ENCODE measurements around the gene ZFP62.
A peak's percentile ranks its signal among the peaks of the same experiment; 100 is the strongest.

The ZFP62 gene

DNA sequence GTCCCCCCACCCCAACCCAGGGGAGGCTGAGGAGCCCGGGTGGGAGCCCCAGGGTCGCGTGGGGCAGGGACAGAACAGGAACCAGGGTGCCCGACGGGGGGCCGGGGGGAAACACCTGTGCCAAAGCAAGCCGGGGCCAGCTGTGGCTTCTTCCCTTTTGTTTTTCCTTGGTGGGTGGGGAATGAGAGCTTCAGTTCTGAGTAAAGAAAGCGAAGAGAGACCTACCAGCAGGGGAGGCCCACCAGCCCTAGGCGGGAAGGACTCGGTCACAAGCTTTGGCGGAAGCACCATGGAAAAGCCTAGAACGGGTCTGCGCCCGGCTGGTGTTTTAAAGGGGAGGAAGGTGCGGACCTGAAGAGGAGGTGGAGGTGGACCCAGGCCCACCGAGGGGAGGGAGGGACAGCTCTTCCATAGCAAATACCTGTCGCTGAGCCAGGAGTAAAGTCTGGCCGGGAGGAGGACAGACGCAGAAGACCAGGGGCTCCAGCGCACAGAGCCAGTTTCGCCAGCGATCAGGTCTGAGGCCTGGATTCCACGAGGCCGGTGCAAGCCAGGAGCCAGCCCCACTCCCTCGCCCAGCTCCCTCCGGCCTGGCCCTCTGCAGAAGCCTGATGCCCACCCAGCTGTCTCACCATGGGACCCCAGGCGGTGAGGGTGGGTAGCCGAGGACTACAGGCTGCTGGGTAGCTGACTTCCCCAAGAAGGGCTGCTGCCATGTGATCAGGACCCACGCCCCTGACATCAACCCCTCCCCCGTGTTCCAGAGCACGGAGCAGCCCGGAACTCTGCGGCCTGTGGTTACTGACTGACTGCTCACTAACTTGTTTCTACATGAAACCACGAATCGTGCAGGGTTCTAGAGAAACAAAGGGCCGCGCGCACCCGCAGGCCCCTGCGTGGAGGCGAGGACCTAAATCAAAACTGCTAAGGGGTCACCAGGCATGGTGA, 57.6 kb downstream of the ZFP62 start:
- peak overlapping the region; percentile 57 for H3K4me3 ChIP-seq (ENCODE audit: low read length)
- TF ChIP-seq, protein P1, sequence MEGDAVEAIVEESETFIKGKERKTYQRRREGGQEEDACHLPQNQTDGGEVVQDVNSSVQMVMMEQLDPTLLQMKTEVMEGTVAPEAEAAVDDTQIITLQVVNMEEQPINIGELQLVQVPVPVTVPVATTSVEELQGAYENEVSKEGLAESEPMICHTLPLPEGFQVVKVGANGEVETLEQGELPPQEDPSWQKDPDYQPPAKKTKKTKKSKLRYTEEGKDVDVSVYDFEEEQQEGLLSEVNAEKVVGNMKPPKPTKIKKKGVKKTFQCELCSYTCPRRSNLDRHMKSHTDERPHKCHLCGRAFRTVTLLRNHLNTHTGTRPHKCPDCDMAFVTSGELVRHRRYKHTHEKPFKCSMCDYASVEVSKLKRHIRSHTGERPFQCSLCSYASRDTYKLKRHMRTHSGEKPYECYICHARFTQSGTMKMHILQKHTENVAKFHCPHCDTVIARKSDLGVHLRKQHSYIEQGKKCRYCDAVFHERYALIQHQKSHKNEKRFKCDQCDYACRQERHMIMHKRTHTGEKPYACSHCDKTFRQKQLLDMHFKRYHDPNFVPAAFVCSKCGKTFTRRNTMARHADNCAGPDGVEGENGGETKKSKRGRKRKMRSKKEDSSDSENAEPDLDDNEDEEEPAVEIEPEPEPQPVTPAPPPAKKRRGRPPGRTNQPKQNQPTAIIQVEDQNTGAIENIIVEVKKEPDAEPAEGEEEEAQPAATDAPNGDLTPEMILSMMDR (conservative IDR thresholded peaks at IDR 0.05; ENCODE audit: low read length) = peak; percentile 27
- peak; percentile 61 for DNase-seq (ENCODE audit: low read depth)

DNA sequence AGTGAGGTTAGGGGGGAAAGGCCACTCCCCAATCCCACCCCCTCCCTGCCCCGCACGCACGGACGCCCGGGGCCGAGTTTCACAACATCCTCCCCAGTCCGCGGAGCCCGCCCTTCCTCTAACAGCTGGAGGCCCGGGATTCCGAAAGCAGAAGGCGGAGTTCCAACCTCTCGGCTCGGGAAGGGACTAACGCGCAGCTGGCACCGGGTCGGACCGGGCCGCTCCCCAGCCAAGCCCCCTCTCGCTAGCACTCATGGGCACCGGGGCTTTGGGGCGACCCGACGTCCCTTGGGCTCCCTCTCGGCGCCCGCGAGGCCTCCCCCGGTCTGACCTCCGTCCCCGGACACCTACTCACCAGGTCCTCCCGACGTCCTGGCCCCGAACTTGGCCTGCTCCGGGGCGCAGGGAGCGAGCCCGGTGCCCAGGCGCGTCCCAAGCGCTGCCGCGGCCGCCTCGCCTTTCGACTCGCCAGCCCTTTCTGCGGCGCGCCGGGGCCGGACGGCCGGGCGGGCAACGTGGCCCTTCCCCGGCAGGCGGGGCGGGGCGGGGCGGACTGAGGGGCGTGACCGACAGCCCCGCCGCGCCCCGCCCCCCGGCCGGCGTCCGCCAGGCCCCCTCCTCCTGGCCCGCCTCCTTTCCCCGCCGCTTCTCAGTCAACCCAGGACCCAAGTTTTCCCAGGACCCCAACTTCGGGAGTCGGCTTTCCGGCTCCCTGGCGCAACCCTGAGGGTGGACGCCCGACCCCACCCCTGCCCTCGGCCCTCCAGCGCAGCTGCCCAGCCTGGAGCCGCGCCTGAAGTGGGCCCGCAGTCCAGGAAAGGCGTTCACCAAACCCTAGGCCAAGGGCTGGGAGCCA, 58.5 kb downstream of the ZFP62 start, which contains the start of gene MGAT1:
MGAT1 (minus strand) TSS at position 482 of the 856 bp plus-strand sequence. CDS start 9,835 bp downstream, outside the sequence.
- DNase-seq (ENCODE audit: low read depth) = peak; percentile 88
- TF ChIP-seq, protein P1 (conservative IDR thresholded peaks at IDR 0.05; ENCODE audit: low read length) = no peak
- H3K4me3 ChIP-seq (ENCODE audit: low read length) = peak within 1 kb of the TSS; percentile 87

DNA sequence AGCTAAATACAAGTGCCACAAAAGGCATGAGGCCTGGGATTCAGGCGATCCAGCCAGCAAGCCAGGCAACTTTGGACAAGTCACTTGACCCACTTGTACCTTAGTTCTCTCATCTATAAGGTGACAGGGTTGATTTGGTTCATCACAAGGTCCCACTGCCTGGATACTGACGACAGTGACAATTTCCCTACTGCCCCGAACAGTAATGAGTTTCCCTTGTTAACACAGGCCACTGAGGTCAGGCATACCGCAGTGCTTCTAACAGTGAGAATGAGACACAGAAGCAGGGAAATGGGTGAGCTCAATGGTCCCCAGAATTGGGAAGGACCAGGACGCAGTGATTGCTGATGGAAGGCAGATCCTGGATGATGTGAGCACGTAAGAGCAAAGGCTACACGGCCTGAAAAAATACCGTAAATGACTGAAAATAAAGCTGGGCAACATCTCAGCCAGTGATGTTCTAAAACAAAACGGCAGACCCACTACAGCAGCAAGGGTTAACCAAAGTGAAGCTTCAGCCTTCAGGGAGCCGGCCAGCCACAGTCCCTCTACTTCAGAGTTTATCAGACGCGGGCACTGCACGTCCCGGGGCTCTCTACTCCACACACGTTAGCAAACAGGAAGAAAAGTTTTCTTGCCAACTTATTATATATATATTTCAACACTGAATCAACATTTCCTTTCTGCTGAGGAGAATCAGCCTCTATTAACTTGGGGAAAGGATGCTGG, 59.3 kb downstream of the ZFP62 start:
- H3K4me3 ChIP-seq (ENCODE audit: low read length) = peak overlapping the region; percentile 87
- TF ChIP-seq, protein P1 (conservative IDR thresholded peaks at IDR 0.05; ENCODE audit: low read length) = no peak
- DNase-seq (ENCODE audit: low read depth) = no peak

DNA sequence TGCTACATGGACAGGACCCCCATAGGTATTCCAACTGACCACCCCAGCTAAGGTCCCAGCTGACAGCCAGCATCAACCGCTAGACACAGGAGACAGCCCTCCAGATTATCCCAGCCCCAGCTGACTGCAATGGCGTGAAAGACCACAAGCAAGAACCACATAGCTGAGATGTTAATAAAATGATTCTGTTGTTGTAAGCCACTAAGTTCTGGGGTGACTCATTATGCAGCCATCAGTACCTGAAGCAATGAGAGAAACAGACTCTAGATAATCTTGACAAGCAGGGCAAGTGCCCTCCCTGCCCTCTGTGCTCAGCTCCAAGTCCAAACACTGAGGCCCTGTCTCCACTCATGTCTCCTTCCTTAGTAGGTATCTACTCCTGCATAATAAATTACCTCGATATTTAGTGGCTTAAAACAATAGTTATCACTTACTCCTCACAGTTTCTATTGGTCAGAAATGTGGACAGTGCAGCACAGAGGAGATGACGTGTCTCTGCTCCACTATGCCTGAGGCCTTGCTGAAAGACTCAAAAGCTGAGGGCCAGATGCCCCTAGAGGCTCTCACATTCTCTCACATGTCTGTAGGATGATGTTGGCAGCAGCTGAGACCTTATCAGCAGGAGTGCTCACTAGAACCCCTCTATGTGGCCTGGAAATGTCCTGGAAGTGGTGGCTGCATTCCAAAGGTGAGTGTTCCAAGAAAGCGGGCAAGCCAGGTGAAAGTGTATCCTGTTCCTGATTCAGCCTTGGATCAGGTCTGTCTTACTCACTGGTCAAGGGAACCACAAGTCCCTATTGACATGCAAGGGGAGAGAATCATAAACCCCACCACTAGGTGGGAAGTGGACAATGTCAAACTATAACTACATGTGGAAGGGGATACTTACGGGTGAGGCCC, 60.9 kb downstream of the ZFP62 start:
- H3K4me3 ChIP-seq (ENCODE audit: low read length) = peak overlapping the region; percentile 87
- DNase-seq (ENCODE audit: low read depth) = peak; percentile 83
- TF ChIP-seq, protein P1 (conservative IDR thresholded peaks at IDR 0.05; ENCODE audit: low read length) = peak; percentile 36

DNA sequence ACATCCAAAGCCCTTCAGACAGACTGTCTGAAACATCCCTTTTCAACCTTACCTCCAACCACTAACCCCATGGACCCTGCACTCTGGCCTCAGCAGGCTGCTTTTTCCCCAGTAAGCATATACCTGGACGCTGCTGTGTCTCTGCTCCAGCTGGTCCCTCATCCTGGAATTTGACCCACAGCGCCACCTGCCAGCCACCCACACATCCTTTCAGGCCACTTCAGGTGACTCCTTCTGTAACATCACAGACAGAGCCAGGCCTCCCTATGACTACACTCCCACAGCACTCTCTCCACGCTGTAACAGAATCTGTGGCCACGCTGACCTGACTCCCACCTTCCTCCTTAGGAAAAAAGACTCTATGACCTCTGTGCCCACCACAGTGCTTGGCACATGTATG, 61.9 kb downstream of the ZFP62 start:
- TF ChIP-seq, protein P1 (conservative IDR thresholded peaks at IDR 0.05; ENCODE audit: low read length) = 0 out of 2 replicates have a peak, but pooled peaks have one; percentile 13
- DNase-seq (ENCODE audit: low read depth) = no peak
- peak overlapping the region; percentile 38 for H3K4me3 ChIP-seq (ENCODE audit: low read length)

DNA sequence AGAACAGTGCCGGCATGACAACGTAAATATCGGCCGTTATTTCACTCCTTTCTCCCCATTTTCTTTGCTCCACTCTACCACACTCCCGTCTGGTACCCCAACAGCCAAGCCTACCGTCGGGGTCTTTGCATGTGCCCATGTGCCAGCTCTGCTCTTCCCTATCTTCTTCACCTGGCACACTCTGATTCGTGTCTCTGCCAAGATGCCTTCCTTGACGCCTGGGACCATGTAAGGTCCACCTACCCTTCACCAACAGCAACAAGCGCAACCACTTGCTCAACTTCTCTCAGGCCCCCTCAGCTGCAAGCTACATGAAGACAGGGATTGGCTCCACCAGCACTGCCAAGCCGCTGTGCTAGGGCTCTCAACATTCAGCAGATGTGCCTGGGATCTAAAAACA, 62.9 kb downstream of the ZFP62 start:
- TF ChIP-seq, protein P1 (conservative IDR thresholded peaks at IDR 0.05; ENCODE audit: low read length) = no peak
- no peak overlapping the region for H3K4me3 ChIP-seq (ENCODE audit: low read length)
- DNase-seq (ENCODE audit: low read depth) = no peak
